HG02938 (cell line): ENCODE measurements around the gene CYP4F2.
"Not testable (repeated sequence)": the region's sequence is repeated elsewhere in the genome, so short reads cannot be mapped to it uniquely, and the experiment has no call there.

Experiments
- ATAC-seq: cut with Tn5 transposase; IDR thresholded peaks from one replicate; pipeline ENCODE4 v1.9.1; 2021; ENCODE audit warnings: mild to moderate bottlenecking, moderate library complexity; ENCODE audit not compliant: unreplicated experiment

CYP4F2 gene

GRCh38 chr19:15900504-15900903, 2.6 kb upstream of the CYP4F2 start:
- ATAC-seq, result no peak

GRCh38 chr19:15900032-15900431, 2.2 kb upstream of the CYP4F2 start:
- not testable (repeated sequence) for ATAC-seq

- not testable (repeated sequence) for ATAC-seq
Measured at GRCh38 chr19:15899561-15899960, 1.7 kb upstream of the CYP4F2 start.

- ATAC-seq, result no peak
Measured at GRCh38 chr19:15897026-15897737, 692 bp downstream of the CYP4F2 start.

- ATAC-seq, result no peak
Measured at GRCh38 chr19:15895876-15896430, 1.9 kb downstream of the CYP4F2 start.

GRCh38 chr19:15894359-15894758, 3.5 kb downstream of the CYP4F2 start:
- ATAC-seq, result no peak

- no peak for ATAC-seq
Measured at GRCh38 chr19:15893477-15893876, 4.4 kb downstream of the CYP4F2 start.

- ATAC-seq, result no peak
Measured at GRCh38 chr19:15892012-15892411, 5.9 kb downstream of the CYP4F2 start.

- ATAC-seq, result no peak
Measured at GRCh38 chr19:15891434-15891833, 6.4 kb downstream of the CYP4F2 start.

GRCh38 chr19:15889339-15889738, 8.5 kb downstream of the CYP4F2 start:
- not testable (repeated sequence) for ATAC-seq

GRCh38 chr19:15885919-15886318, 12.0 kb downstream of the CYP4F2 start:
- ATAC-seq, result no peak

- ATAC-seq, result no peak
Measured at GRCh38 chr19:15885167-15885566, 12.7 kb downstream of the CYP4F2 start.

GRCh38 chr19:15883329-15883728, 14.5 kb downstream of the CYP4F2 start:
- not testable (repeated sequence) for ATAC-seq

- no peak for ATAC-seq
Measured at GRCh38 chr19:15874821-15875474, 22.9 kb downstream of the CYP4F2 start.

GRCh38 chr19:15873771-15874170, 24.1 kb downstream of the CYP4F2 start:
- ATAC-seq, result not testable (repeated sequence)

- no peak for ATAC-seq
Measured at GRCh38 chr19:15871570-15871969, 26.3 kb downstream of the CYP4F2 start.

- no peak for ATAC-seq
Measured at GRCh38 chr19:15869873-15870272, 28.0 kb downstream of the CYP4F2 start.

GRCh38 chr19:15869109-15869555, 28.7 kb downstream of the CYP4F2 start:
- no peak for ATAC-seq

- ATAC-seq, result no peak
Measured at GRCh38 chr19:15866636-15867035, 31.2 kb downstream of the CYP4F2 start.

GRCh38 chr19:15864824-15865223, 33.0 kb downstream of the CYP4F2 start:
- no peak for ATAC-seq

GRCh38 chr19:15863272-15863671, 34.6 kb downstream of the CYP4F2 start:
- ATAC-seq, result no peak

GRCh38 chr19:15862444-15862843, 35.4 kb downstream of the CYP4F2 start:
- no peak for ATAC-seq
